ENCODE data around the gene TMED6. TPM values are rescaled to one million over a fixed set of nuclear protein-coding genes. Genes with fewer than 3 reads are reported as not detected.

The TMED6 gene
- total RNA-seq = 0.11 TPM in 1 of 2 replicates, not detected in the other

GRCh38 chr16:69351309-69352027, at the start of gene TMED6:
Gene TMED6, minus strand, starts transcription at chr16:69351786. Its CDS starts 33 bp downstream, at chr16:69351753.

DNA sequence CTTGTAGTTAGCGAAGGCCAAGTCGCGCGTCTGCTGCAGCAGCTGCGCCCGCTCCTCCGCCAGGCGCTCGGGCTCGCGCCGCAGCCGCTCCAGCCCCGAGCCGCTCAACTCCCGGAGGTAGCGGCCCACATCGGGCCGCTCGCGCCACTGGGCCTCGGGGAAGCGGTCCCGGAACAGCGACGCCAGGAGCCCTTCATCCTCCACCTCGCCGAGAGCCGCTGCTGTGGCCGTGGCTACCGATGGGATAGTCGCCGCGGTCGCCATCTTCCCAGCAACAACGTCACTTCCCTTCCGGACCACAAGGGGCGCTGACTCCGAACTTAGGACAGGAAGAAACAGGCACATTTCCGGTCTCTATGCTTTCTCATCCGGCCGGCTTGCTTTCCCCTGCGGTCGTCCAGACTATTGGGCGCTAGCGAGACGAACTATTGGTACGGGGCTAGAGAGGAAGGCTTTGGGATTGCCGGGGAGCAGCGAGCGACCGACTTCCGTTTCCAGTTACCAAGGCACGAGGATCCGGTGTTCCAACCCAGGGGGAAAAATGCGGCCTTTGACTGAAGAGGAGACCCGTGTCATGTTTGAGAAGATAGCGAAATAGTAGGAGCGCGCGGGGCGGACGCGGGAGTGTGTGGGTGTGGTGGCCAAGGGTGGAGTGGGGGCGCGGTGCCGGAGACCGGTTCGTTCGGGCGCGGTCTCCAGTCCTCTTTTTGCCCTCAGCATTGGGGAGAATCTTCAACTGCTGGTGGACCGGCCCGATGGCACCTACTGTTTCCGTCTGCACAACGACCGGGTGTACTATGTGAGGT, 12.1 kb downstream of the TMED6 start, which contains the start of the genes COG8 and NIP7:
Gene COG8, minus strand, starts transcription at position 276 of the 806 bp plus-strand sequence. Its CDS starts 12 bp downstream, at position 264.
Gene NIP7, plus strand, starts transcription at position 484 of the 806 bp plus-strand sequence. Its CDS starts 58 bp downstream, at position 542.

GRCh38 chr16:69330286-69331109, 21.1 kb downstream of the TMED6 start, which contains the start of gene PDF:
Gene PDF, minus strand, starts transcription at chr16:69330588. Its CDS starts 18 bp downstream, at chr16:69330570.

DNA sequence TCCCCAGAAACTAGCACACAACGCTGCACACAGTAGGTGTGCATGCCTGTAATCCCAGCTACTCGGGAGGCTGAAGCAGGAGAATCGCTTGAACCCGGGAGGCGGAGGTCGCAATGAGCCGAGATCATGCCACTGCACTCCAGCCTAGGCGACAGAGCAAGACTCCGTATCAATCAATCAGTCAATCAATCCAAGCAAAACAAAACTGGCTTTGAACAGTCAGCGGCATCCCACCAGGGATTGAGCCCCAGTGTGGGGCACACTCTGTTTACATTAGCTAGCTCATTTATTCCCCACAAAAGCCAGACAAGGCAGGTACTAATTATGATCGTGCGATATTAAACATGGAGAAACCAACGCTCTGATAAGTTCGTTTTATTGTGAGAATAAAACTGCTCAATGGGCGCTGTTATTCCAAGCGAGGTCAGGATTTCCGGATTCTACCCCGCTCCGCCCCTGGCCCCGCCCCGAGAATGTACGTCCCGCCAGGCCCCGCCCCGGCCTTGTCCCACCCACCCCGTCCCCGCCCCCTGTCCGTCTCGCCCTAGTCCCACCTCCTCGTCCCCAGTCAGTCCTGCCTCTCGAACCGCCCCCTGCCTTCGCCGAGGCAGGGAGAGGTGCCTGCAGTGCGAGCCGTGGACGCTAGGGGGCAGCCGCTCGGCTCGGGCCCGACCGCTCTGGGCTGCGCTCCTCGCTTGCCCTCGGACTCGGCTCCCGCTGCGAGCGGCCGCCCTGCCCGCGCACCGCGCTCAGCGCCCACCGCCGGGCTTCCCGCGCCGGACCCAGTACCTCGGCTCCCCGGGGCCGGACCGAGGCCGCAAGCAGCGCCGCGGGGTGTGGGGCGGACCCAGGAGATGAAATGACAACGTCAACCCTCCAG, 40.7 kb downstream of the TMED6 start, which contains the start of gene VPS4A:
Gene VPS4A, plus strand, starts transcription at position 698 of the 880 bp plus-strand sequence. Its CDS starts 162 bp downstream, at position 860.

Other genes with a start within 250 kb of the TMED6 start
- gene HAS3, start 246.1 kb downstream of the TMED6 start, total RNA-seq = 0.25 and 0.44 TPM in 2 replicates
- 48.4 and 52.8 TPM in 2 replicates for gene CHTF8, start 219.2 kb downstream of the TMED6 start, total RNA-seq
- 17.1 and 22.9 TPM in 2 replicates for gene UTP4, start 219.1 kb downstream of the TMED6 start, total RNA-seq
- 70.2 and 92.4 TPM in 2 replicates for gene SNTB2, start 164.6 kb downstream of the TMED6 start, total RNA-seq
- 35.7 and 43.6 TPM in 2 replicates for gene VPS4A, start 40.4 kb downstream of the TMED6 start, total RNA-seq
- gene PDF, start 21.2 kb downstream of the TMED6 start, total RNA-seq = 21.6 and 30.3 TPM in 2 replicates
- 36.1 and 39.1 TPM in 2 replicates for gene COG8, start 12.2 kb downstream of the TMED6 start, total RNA-seq
- 20.4 and 31.1 TPM in 2 replicates for gene NIP7, start 12.0 kb downstream of the TMED6 start, total RNA-seq
- gene TERF2, start 34.2 kb upstream of the TMED6 start, total RNA-seq = 11.6 and 12.3 TPM in 2 replicates
- gene CYB5B, start 72.8 kb upstream of the TMED6 start, total RNA-seq = 104 and 151 TPM in 2 replicates
- 21.9 and 26.4 TPM in 2 replicates for gene NFAT5, start 214.2 kb upstream of the TMED6 start, total RNA-seq